ENCODE measurements around the gene EYS.

The EYS gene

DNA sequence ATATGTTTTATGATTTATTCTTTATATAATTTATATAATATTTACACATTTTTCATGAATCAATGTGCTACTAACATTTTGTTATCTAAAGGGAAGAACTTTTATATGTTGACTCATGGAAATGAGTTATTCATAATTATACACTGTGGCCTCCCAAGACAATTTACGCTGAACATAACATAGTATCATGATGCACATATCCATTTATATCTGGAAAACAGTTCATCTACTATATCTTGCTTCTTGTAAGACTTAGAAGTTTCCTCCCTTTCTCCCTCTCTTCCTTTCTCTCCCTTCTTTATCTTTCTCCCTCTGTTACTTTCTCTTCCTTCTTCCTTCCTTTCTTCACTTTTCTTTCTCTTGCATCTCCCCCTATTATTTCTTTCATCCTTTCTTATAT lies 1.1 kb upstream of the EYS start:
- Histone ChIP-seq H3K27me3 (replicated peaks in 2 of 5; ENCODE audit: control insufficient read depth in 4 of 5, insufficient read depth in 5 of 5, low read length in 4 of 5) (no peaks in the 10 kb centered on the region), H3K4me3 (ENCODE audit: control insufficient read depth in 1 of 7, extremely low read depth in 1 of 7, insufficient read depth in 4 of 7, low read depth in 2 of 7, low read length in 6 of 7) (no peak overlapping the region), H3K4me1 (ENCODE audit: control extremely low read depth in 1 of 4, control insufficient read depth in 4 of 4, insufficient read depth in 4 of 4, low read length in 3 of 4) (no peaks in the 10 kb centered on the region), H3K9me3 (ENCODE audit: control extremely low read depth in 1 of 5, control insufficient read depth in 4 of 5, insufficient read depth in 2 of 5, low read depth in 1 of 5, low read length in 4 of 5) (no peaks in the 10 kb centered on the region), H3K36me3 (ENCODE audit: control insufficient read depth in 4 of 4, insufficient read depth in 4 of 4, low read length in 3 of 4) (no peaks in the 10 kb centered on the region), H3K27ac (ENCODE audit: insufficient read depth in 1 of 2, low read depth in 1 of 2, low read length in 2 of 2, poor library complexity in 1 of 2, severe bottlenecking in 2 of 2) (no peak overlapping the region)
- ChIA-PET POLR2A (no interaction called here), CTCF (no interaction called here)
- 71% methylated on average over 1 of the region's 1 CpG for WGBS (ENCODE audit: insufficient coverage)
- no peak for DNase-seq

DNA sequence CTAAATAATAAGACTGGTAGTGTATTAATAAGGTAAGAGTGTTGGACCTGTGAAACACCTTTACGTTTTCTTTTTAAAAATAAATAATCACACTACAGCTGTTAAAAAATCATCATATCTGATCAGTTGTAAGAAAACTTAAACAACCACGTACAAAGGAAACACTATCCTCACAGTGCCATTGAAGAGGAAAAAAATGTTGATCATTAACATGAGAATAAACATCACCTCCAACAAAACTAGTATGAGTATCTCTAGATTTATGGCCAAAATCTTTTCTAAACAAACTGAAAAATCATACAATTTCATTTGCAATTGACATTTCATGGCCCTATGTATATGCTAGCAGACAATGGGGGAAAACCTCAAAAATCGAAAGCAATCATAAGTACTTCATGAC lies 590 bp downstream of the EYS start:
- Histone ChIP-seq H3K27me3 (replicated peaks in 2 of 5; ENCODE audit: control insufficient read depth in 4 of 5, insufficient read depth in 5 of 5, low read length in 4 of 5) (no peaks in the 10 kb centered on the region), H3K4me1 (ENCODE audit: control extremely low read depth in 1 of 4, control insufficient read depth in 4 of 4, insufficient read depth in 4 of 4, low read length in 3 of 4) (no peaks in the 10 kb centered on the region), H3K27ac (ENCODE audit: insufficient read depth in 1 of 2, low read depth in 1 of 2, low read length in 2 of 2, poor library complexity in 1 of 2, severe bottlenecking in 2 of 2) (no peak overlapping the region), H3K9me3 (ENCODE audit: control extremely low read depth in 1 of 5, control insufficient read depth in 4 of 5, insufficient read depth in 2 of 5, low read depth in 1 of 5, low read length in 4 of 5) (no peaks in the 10 kb centered on the region), H3K4me3 (ENCODE audit: control insufficient read depth in 1 of 7, extremely low read depth in 1 of 7, insufficient read depth in 4 of 7, low read depth in 2 of 7, low read length in 6 of 7) (no peak overlapping the region), H3K36me3 (ENCODE audit: control insufficient read depth in 4 of 4, insufficient read depth in 4 of 4, low read length in 3 of 4) (no peaks in the 10 kb centered on the region)
- 100% methylated on average over 1 of the region's 3 CpGs for WGBS (ENCODE audit: insufficient coverage)
- POLR2A ChIA-PET = no interaction called here
- DNase-seq = no peak
- CTCF ChIA-PET = no interaction called here

DNA sequence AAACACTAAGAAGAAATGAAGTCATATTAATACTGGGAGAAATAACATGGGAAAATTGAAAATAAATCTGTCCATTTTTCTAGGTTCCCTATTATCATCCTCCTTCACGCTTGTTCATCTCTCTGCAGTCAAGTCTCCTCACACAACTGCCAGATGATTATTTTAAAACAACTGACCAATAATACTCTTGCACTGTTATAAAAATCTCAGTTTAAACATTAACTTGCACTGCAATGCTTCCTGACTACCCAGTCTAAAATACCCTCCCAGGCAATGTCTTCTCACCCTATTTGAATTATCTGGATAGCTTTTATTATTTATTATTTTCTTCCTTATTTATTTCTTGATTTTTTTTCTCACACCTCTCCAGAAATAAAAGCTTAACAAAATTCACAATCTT lies 5.7 kb downstream of the EYS start:
- ChIA-PET POLR2A (no interaction called here), CTCF (no interaction called here)
- 92% methylated on average over 1 of the region's 1 CpG for WGBS (ENCODE audit: insufficient coverage)
- no peaks in the 10 kb centered on the region for H3K36me3 ChIP-seq (ENCODE audit: control insufficient read depth in 4 of 4, insufficient read depth in 4 of 4, low read length in 3 of 4)
- no peak overlapping the region for H3K27ac ChIP-seq (ENCODE audit: insufficient read depth in 1 of 2, low read depth in 1 of 2, low read length in 2 of 2, poor library complexity in 1 of 2, severe bottlenecking in 2 of 2)
- peaks cover 0 to 12% (median 5%) of the 10 kb centered on the region in 4 experiments for H3K4me1 ChIP-seq (ENCODE audit: control extremely low read depth in 1 of 4, control insufficient read depth in 4 of 4, insufficient read depth in 4 of 4, low read length in 3 of 4)
- no peak for DNase-seq
- no peak overlapping the region for H3K4me3 ChIP-seq (ENCODE audit: control insufficient read depth in 1 of 7, extremely low read depth in 1 of 7, insufficient read depth in 4 of 7, low read depth in 2 of 7, low read length in 6 of 7)
- no peaks in the 10 kb centered on the region for H3K27me3 ChIP-seq (replicated peaks in 2 of 5; ENCODE audit: control insufficient read depth in 4 of 5, insufficient read depth in 5 of 5, low read length in 4 of 5)
- no peaks in the 10 kb centered on the region for H3K9me3 ChIP-seq (ENCODE audit: control extremely low read depth in 1 of 5, control insufficient read depth in 4 of 5, insufficient read depth in 2 of 5, low read depth in 1 of 5, low read length in 4 of 5)

DNA sequence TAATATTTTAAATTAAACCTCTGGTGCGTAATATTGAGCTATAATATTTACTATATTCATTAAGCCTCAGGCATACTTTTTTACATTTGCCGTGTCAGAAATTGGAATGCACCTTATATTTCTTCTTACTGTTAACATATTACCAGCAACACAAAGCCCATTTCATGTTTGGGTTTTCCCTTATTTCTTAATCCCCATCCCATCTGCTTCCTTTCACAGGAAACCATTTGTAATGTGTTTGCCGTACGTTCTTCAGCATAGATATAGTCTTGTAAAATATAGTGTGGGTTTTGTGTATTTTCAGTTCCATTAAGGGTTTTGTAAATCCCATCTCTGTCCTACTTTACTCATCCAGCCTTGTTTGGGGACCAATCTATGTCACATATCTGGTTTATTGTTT lies 6.5 kb downstream of the EYS start:
- Histone ChIP-seq H3K4me3 (ENCODE audit: control insufficient read depth in 1 of 7, extremely low read depth in 1 of 7, insufficient read depth in 4 of 7, low read depth in 2 of 7, low read length in 6 of 7) (no peak overlapping the region), H3K27me3 (replicated peaks in 2 of 5; ENCODE audit: control insufficient read depth in 4 of 5, insufficient read depth in 5 of 5, low read length in 4 of 5) (no peaks in the 10 kb centered on the region), H3K27ac (ENCODE audit: insufficient read depth in 1 of 2, low read depth in 1 of 2, low read length in 2 of 2, poor library complexity in 1 of 2, severe bottlenecking in 2 of 2) (no peak overlapping the region), H3K4me1 (ENCODE audit: control extremely low read depth in 1 of 4, control insufficient read depth in 4 of 4, insufficient read depth in 4 of 4, low read length in 3 of 4) (peaks cover 0 to 12% (median 5%) of the 10 kb centered on the region in 4 experiments), H3K9me3 (ENCODE audit: control extremely low read depth in 1 of 5, control insufficient read depth in 4 of 5, insufficient read depth in 2 of 5, low read depth in 1 of 5, low read length in 4 of 5) (no peaks in the 10 kb centered on the region), H3K36me3 (ENCODE audit: control insufficient read depth in 4 of 4, insufficient read depth in 4 of 4, low read length in 3 of 4) (no peaks in the 10 kb centered on the region)
- 0% methylated on average over 1 of the region's 4 CpGs for WGBS (ENCODE audit: insufficient coverage)
- peak in 2 of 3 donors; percentile 67 to 73 for DNase-seq
- ChIA-PET POLR2A (no interaction called here), CTCF (interaction anchor here (0.6 kb wide), 1 partner anchor 65 kb away, joined by 3 read pairs; no protein-coding TSS in a partner anchor)

DNA sequence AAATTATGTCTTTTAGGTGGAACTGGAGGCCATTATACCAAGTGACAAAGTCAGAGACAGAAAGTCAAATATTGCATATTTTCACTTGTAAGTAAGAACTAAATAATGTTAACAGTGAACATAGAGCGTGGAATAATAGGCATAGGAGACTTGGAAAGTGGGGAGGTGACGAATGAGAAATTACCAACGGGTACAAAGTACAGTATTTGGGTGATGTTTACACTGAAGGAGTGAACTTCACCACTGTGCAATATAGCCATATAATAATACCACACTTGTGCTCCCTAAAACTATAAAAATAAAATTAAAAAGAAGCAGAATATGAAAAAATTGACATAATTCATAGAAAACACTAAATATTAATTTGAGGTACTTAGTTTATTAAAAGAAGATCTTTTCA lies 14.9 kb downstream of the EYS start:
- no peaks in the 10 kb centered on the region for H3K9me3 ChIP-seq (ENCODE audit: control extremely low read depth in 1 of 5, control insufficient read depth in 4 of 5, insufficient read depth in 2 of 5, low read depth in 1 of 5, low read length in 4 of 5)
- H3K36me3 ChIP-seq (ENCODE audit: control insufficient read depth in 4 of 4, insufficient read depth in 4 of 4, low read length in 3 of 4) = no peaks in the 10 kb centered on the region
- no peaks in the 10 kb centered on the region for H3K4me1 ChIP-seq (ENCODE audit: control extremely low read depth in 1 of 4, control insufficient read depth in 4 of 4, insufficient read depth in 4 of 4, low read length in 3 of 4)
- WGBS (ENCODE audit: insufficient coverage) = no CpG with 5 or more reads among the region's 3 CpGs
- POLR2A ChIA-PET = no interaction called here
- CTCF ChIA-PET = no interaction called here
- no peaks in the 10 kb centered on the region for H3K27me3 ChIP-seq (replicated peaks in 2 of 5; ENCODE audit: control insufficient read depth in 4 of 5, insufficient read depth in 5 of 5, low read length in 4 of 5)
- no peak overlapping the region for H3K27ac ChIP-seq (ENCODE audit: insufficient read depth in 1 of 2, low read depth in 1 of 2, low read length in 2 of 2, poor library complexity in 1 of 2, severe bottlenecking in 2 of 2)
- DNase-seq = no peak
- H3K4me3 ChIP-seq (ENCODE audit: control insufficient read depth in 1 of 7, extremely low read depth in 1 of 7, insufficient read depth in 4 of 7, low read depth in 2 of 7, low read length in 6 of 7) = no peak overlapping the region

DNA sequence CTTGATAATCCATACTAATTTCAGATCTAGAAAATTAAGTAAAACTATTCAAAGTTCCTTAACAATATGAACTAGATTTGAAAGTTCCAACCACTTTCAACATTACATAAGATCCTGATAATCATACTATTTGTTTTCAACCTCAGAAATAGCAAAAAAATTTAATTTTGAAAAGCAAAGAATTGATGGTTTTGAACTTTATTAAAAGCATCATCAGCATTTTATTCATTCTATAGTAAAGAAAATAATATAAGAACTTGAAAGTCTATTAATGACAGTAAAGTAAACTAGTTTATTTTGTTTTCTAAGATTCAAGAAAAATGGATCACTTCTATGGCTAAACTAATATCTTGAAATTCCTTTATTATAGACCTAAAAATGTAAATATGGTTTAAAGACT lies 26.8 kb downstream of the EYS start:
- ChIA-PET POLR2A (no interaction called here), CTCF (no interaction called here)
- H3K27ac ChIP-seq (ENCODE audit: insufficient read depth in 1 of 2, low read depth in 1 of 2, low read length in 2 of 2, poor library complexity in 1 of 2, severe bottlenecking in 2 of 2) = no peak overlapping the region
- H3K4me3 ChIP-seq (ENCODE audit: control insufficient read depth in 1 of 7, extremely low read depth in 1 of 7, insufficient read depth in 4 of 7, low read depth in 2 of 7, low read length in 6 of 7) = no peak overlapping the region
- H3K27me3 ChIP-seq (replicated peaks in 2 of 5; ENCODE audit: control insufficient read depth in 4 of 5, insufficient read depth in 5 of 5, low read length in 4 of 5) = no peaks in the 10 kb centered on the region
- H3K36me3 ChIP-seq (ENCODE audit: control insufficient read depth in 4 of 4, insufficient read depth in 4 of 4, low read length in 3 of 4) = no peaks in the 10 kb centered on the region
- no peaks in the 10 kb centered on the region for H3K4me1 ChIP-seq (ENCODE audit: control extremely low read depth in 1 of 4, control insufficient read depth in 4 of 4, insufficient read depth in 4 of 4, low read length in 3 of 4)
- DNase-seq = no peak
- peaks cover 0 to 5% (median 0%) of the 10 kb centered on the region in 5 experiments for H3K9me3 ChIP-seq (ENCODE audit: control extremely low read depth in 1 of 5, control insufficient read depth in 4 of 5, insufficient read depth in 2 of 5, low read depth in 1 of 5, low read length in 4 of 5)

DNA sequence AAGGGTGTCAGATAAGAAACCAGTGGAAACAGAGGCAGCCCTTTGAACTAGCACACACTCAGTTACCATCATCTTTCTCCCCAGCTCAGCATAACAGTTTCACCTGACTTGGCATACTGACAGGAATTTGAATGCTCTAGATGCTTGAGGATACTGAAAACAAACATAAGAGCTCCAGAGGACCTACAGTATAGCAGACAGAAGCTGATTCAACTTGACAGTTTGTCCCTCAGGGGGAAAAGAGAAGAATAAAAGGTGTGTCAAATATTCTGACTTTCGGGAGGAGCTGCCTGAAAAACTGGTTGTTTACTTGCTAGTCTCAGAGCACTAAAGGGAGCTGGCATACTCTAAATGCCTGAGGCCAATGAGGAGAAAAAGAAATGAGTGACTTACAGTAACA lies 35.1 kb downstream of the EYS start:
- ChIA-PET POLR2A (no interaction called here), CTCF (no interaction called here)
- no peaks in the 10 kb centered on the region for H3K27me3 ChIP-seq (replicated peaks in 2 of 5; ENCODE audit: control insufficient read depth in 4 of 5, insufficient read depth in 5 of 5, low read length in 4 of 5)
- WGBS (ENCODE audit: insufficient coverage) = 80% methylated on average over 1 of the region's 1 CpG
- no peak for DNase-seq
- no peaks in the 10 kb centered on the region for H3K36me3 ChIP-seq (ENCODE audit: control insufficient read depth in 4 of 4, insufficient read depth in 4 of 4, low read length in 3 of 4)
- H3K4me3 ChIP-seq (ENCODE audit: control insufficient read depth in 1 of 7, extremely low read depth in 1 of 7, insufficient read depth in 4 of 7, low read depth in 2 of 7, low read length in 6 of 7) = no peak overlapping the region
- peaks cover 0 to 6% (median 3%) of the 10 kb centered on the region in 5 experiments for H3K9me3 ChIP-seq (ENCODE audit: control extremely low read depth in 1 of 5, control insufficient read depth in 4 of 5, insufficient read depth in 2 of 5, low read depth in 1 of 5, low read length in 4 of 5)
- no peak overlapping the region for H3K27ac ChIP-seq (ENCODE audit: insufficient read depth in 1 of 2, low read depth in 1 of 2, low read length in 2 of 2, poor library complexity in 1 of 2, severe bottlenecking in 2 of 2)
- no peaks in the 10 kb centered on the region for H3K4me1 ChIP-seq (ENCODE audit: control extremely low read depth in 1 of 4, control insufficient read depth in 4 of 4, insufficient read depth in 4 of 4, low read length in 3 of 4)
